Ramos (cell line): ENCODE measurements around the gene TTLL6.

Experiments
- in situ Hi-C: fragments of 300-500 bp; cut with MboI; formaldehyde crosslinking; loops from one replicate; pipeline ENCODE4 v1.14.3; 2022; ENCODE audit warnings: low sequenced_read_pairs; ENCODE audit not compliant: unreplicated experiment

The TTLL6 gene

GRCh38 chr17:48769009-48769675, 47.9 kb downstream of the TTLL6 start:
- in situ Hi-C loops, result no loop called here

- in situ Hi-C loops, result no loop called here
Observed at GRCh38 chr17:48767263-48767774, 49.7 kb downstream of the TTLL6 start.

- in situ Hi-C loops, result no loop called here
Observed at GRCh38 chr17:48761114-48761513, 55.9 kb downstream of the TTLL6 start.

GRCh38 chr17:48760411-48760810, 56.6 kb downstream of the TTLL6 start:
- in situ Hi-C loops, result no loop called here

GRCh38 chr17:48759288-48759687, 57.7 kb downstream of the TTLL6 start:
- in situ Hi-C loops, result no loop called here

- in situ Hi-C loops, result no loop called here
Observed at GRCh38 chr17:48757524-48757961, 59.5 kb downstream of the TTLL6 start.

- in situ Hi-C loops, result no loop called here
Observed at GRCh38 chr17:48756830-48757251, 60.2 kb downstream of the TTLL6 start.

- in situ Hi-C loops, result no loop called here
Observed at GRCh38 chr17:48755356-48755755, 61.7 kb downstream of the TTLL6 start.

GRCh38 chr17:48754500-48755261, 62.3 kb downstream of the TTLL6 start:
- in situ Hi-C loops, result no loop called here

- in situ Hi-C loops, result no loop called here
Observed at GRCh38 chr17:48753794-48754499, 63.1 kb downstream of the TTLL6 start.

GRCh38 chr17:48752399-48753288, 64.4 kb downstream of the TTLL6 start:
- in situ Hi-C loops, result no loop called here

GRCh38 chr17:48751733-48752398, 65.2 kb downstream of the TTLL6 start:
- in situ Hi-C loops, result no loop called here

- in situ Hi-C loops, result no loop called here
Observed at GRCh38 chr17:48751172-48751571, 65.9 kb downstream of the TTLL6 start.

- in situ Hi-C loops, result no loop called here
Observed at GRCh38 chr17:48749621-48750553, 67.1 kb downstream of the TTLL6 start.

- in situ Hi-C loops, result no loop called here
Observed at GRCh38 chr17:48748718-48749566, 68.1 kb downstream of the TTLL6 start.

- in situ Hi-C loops, result no loop called here
Observed at GRCh38 chr17:48747445-48748363, 69.3 kb downstream of the TTLL6 start.
